C4-2B (cell line): ENCODE data around the gene ARRDC4.

ENCODE experiments used
- CTCF ChIP-seq: fragments of 450-650 bp; conservative IDR thresholded peaks from 2 replicates; pipeline ENCODE4 v1.5.1; 2017; ENCODE audit warnings: mild to moderate bottlenecking
- ZFX ChIP-seq: fragments of 450-650 bp; IDR thresholded peaks from 2 replicates; pipeline ENCODE4 v1.6.1; 2017

- TF ChIP-seq CTCF (no peak), ZFX (no peak)
Observed at GRCh38 chr15:97972366-97972765, 11.9 kb downstream of the ARRDC4 start.
